SK-N-SH treated with all-trans-retinoic acid at 6 μM for 48 hours (cell line): Measurements from ENCODE around the gene GCH1.
"Not testable (repeated sequence)": the region's sequence is repeated elsewhere in the genome, so short reads cannot be mapped to it uniquely, and the experiment has no call there.

Experiments used
- ATAC-seq: fragments of 200-7000 bp; cut with Tn5 transposase; 3 replicates; pipeline ENCODE4 v1.9.1; 2020; ENCODE audit warnings: mild to moderate bottlenecking, moderate library complexity
- BACH2 ChIP-seq: fragments of 250-450 bp; sonication (Bioruptor Pico); IDR thresholded peaks from 2 replicates; pipeline ENCODE4 v1.9.0; 2021; ENCODE audit warnings: mild to moderate bottlenecking, borderline replicate concordance
- CSRNP3 ChIP-seq: fragments of 250-450 bp; sonication (Bioruptor Pico); IDR thresholded peaks from 2 replicates; pipeline ENCODE4 v1.5.1; 2021; ENCODE audit warnings: mild to moderate bottlenecking, moderate library complexity
- ESRRG ChIP-seq: fragments of 250-450 bp; sonication (Bioruptor Pico); IDR thresholded peaks from 2 replicates; pipeline ENCODE4 v1.6.1; 2021; ENCODE audit warnings: mild to moderate bottlenecking
- ISL1 ChIP-seq: fragments of 250-450 bp; sonication (Bioruptor Pico); IDR thresholded peaks from 2 replicates; pipeline ENCODE4 v2.1.2; 2022; ENCODE audit warnings: mild to moderate bottlenecking, moderate library complexity
- OSR1 ChIP-seq: fragments of 250-450 bp; sonication (Bioruptor Pico); IDR thresholded peaks from 2 replicates; pipeline ENCODE4 v1.8.0; 2022; ENCODE audit warnings: moderate library complexity, mild to moderate bottlenecking, inconsistent platforms
- PATZ1 ChIP-seq: fragments of 250-450 bp; sonication (Bioruptor Pico); IDR thresholded peaks from 2 replicates; pipeline ENCODE4 v1.8.0; 2020; ENCODE audit warnings: mild to moderate bottlenecking, moderate library complexity, borderline replicate concordance
- POU6F1 ChIP-seq: fragments of 250-450 bp; sonication (Bioruptor Pico); IDR thresholded peaks from 2 replicates; pipeline ENCODE4 v1.8.0; 2021; ENCODE audit warnings: low read depth, mild to moderate bottlenecking, moderate library complexity, borderline replicate concordance
- PPARA ChIP-seq: fragments of 250-450 bp; sonication (Bioruptor Pico); IDR thresholded peaks from 2 replicates; pipeline ENCODE4 v1.5.0; 2020; ENCODE audit warnings: mild to moderate bottlenecking, borderline replicate concordance
- RARB ChIP-seq: fragments of 250-450 bp; sonication (Bioruptor Pico); IDR thresholded peaks from 2 replicates; pipeline ENCODE4 v1.8.0; 2021; ENCODE audit warnings: mild to moderate bottlenecking, moderate library complexity
- SNAI2 ChIP-seq: fragments of 250-450 bp; sonication (Bioruptor Pico); IDR thresholded peaks from 2 replicates; pipeline ENCODE4 v1.5.0; 2020; ENCODE audit warnings: mild to moderate bottlenecking, moderate library complexity
- TCF4 ChIP-seq: fragments of 250-450 bp; sonication (Bioruptor Pico); IDR thresholded peaks from 2 replicates; pipeline ENCODE4 v1.8.0; 2021; ENCODE audit warnings: mild to moderate bottlenecking, moderate library complexity, borderline replicate concordance
- TSHZ2 ChIP-seq: fragments of 250-450 bp; sonication (Bioruptor Pico); IDR thresholded peaks from 2 replicates; pipeline ENCODE4 v1.5.0; 2020; ENCODE audit warnings: mild to moderate bottlenecking, moderate library complexity
- ZC3H10 ChIP-seq: fragments of 250-450 bp; sonication (Bioruptor Pico); IDR thresholded peaks from 2 replicates; pipeline ENCODE4 v1.5.1; 2021; ENCODE audit warnings: mild to moderate bottlenecking, moderate library complexity
- ZFP3 ChIP-seq: fragments of 250-450 bp; sonication (Bioruptor Pico); IDR thresholded peaks from 2 replicates; pipeline ENCODE4 v1.5.0; 2020; ENCODE audit warnings: mild to moderate bottlenecking, moderate library complexity
- ZFP30 ChIP-seq: fragments of 450-650 bp; formaldehyde crosslinking; IDR thresholded peaks from 2 replicates; pipeline ENCODE4 v1.5.0; 2022; ENCODE audit warnings: mild to moderate bottlenecking, moderate library complexity
- ZNF8 ChIP-seq: fragments of 450-650 bp; formaldehyde crosslinking; IDR thresholded peaks from 2 replicates; pipeline ENCODE4 v1.5.0; 2020; ENCODE audit warnings: mild to moderate bottlenecking, moderate library complexity

Gene GCH1

GRCh38 chr14:54901380-54902142 is 1.1 kb downstream of the GCH1 start:
- TF ChIP-seq BACH2 (CRISPR knock-in tag) = no peak
- peak; percentile 52 for ATAC-seq

GRCh38 chr14:54899573-54899972 is 3.1 kb downstream of the GCH1 start:
- no peak for ATAC-seq
- no peak for TF ChIP-seq CSRNP3 (CRISPR knock-in tag)
- TF ChIP-seq OSR1 (CRISPR knock-in tag) = no peak
- no peak for TF ChIP-seq ZFP3 (CRISPR knock-in tag)
- TF ChIP-seq ESRRG (CRISPR knock-in tag) = no peak

GRCh38 chr14:54897809-54898555 is 4.6 kb downstream of the GCH1 start:
- ATAC-seq = not testable (repeated sequence)

- peak; percentile 29; the same call in 2 of the 3 replicates for ATAC-seq
Observed at GRCh38 chr14:54895683-54896082, 6.9 kb downstream of the GCH1 start.

More at GRCh38 chr14:54895683-54896082, 6.9 kb downstream of the GCH1 start:
- TF ChIP-seq POU6F1 = no peak
- no peak for TF ChIP-seq PPARA (CRISPR knock-in tag)
- TF ChIP-seq SNAI2 (CRISPR knock-in tag) = no peak
- no peak for TF ChIP-seq CSRNP3 (CRISPR knock-in tag)
- TF ChIP-seq ESRRG (CRISPR knock-in tag) = no peak
- no peak for TF ChIP-seq TCF4
- no peak for TF ChIP-seq PATZ1
- TF ChIP-seq ZFP30 = no peak
- no peak for TF ChIP-seq TSHZ2 (CRISPR knock-in tag)
- TF ChIP-seq OSR1 (CRISPR knock-in tag) = no peak
- no peak for TF ChIP-seq BACH2 (CRISPR knock-in tag)
- no peak for TF ChIP-seq ISL1 (CRISPR knock-in tag)
- TF ChIP-seq ZNF8 (CRISPR knock-in tag) = no peak
- no peak for TF ChIP-seq RARB (CRISPR knock-in tag)
- no peak for TF ChIP-seq ZC3H10 (CRISPR knock-in tag)
